Hepatocyte (in vitro differentiated cells): ENCODE data around the gene TMEM184B. TPM values are rescaled to one million over a fixed set of nuclear protein-coding genes. Genes with fewer than 3 reads are reported as not detected.

Source experiments
- DNase-seq: peaks from one replicate; pipeline ENCODE4 v3.0.0-alpha.2; 2016; ENCODE audit warnings: low spot score
- H2AFZ ChIP-seq: fragments of 200-600 bp; sonication (generic); 2 replicates; pipeline ENCODE4 v1.6.0; 2016; ENCODE audit warnings: antibody characterized with exemption, mild to moderate bottlenecking
- H3K27ac ChIP-seq: fragments of 200-600 bp; sonication (generic); 2 replicates; pipeline ENCODE4 v1.5.1; 2016; ENCODE audit warnings: mild to moderate bottlenecking
- H3K27me3 ChIP-seq: fragments of 200-600 bp; sonication (generic); 2 replicates; pipeline ENCODE4 v1.6.1; 2016
- H3K36me3 ChIP-seq: fragments of 200-600 bp; sonication (generic); replicated peaks from 2 replicates; pipeline ENCODE4 v1.5.1; 2016; ENCODE audit warnings: low read depth; ENCODE audit not compliant: insufficient read depth
- H3K4me1 ChIP-seq: fragments of 200-600 bp; sonication (generic); 2 replicates; pipeline ENCODE4 v1.5.1; 2016; ENCODE audit warnings: mild to moderate bottlenecking, moderate library complexity; ENCODE audit not compliant: insufficient read depth
- H3K4me2 ChIP-seq: fragments of 200-600 bp; sonication (generic); 2 replicates; pipeline ENCODE4 v1.6.0; 2016
- H3K4me3 ChIP-seq: fragments of 200-600 bp; sonication (generic); 2 replicates; pipeline ENCODE4 v1.5.1; 2016; ENCODE audit warnings: mild to moderate bottlenecking
- H3K79me2 ChIP-seq: fragments of 200-600 bp; sonication (generic); 2 replicates; pipeline ENCODE4 v1.6.0; 2017; ENCODE audit warnings: mild to moderate bottlenecking
- H3K9me2 ChIP-seq: fragments of 200-600 bp; sonication (generic); replicated peaks from 2 replicates; pipeline ENCODE4 v1.6.0; 2017; ENCODE audit warnings: mild to moderate bottlenecking; ENCODE audit not compliant: insufficient read depth
- H3K9me3 ChIP-seq: fragments of 200-600 bp; sonication (generic); 2 replicates; pipeline ENCODE4 v1.5.1; 2016; ENCODE audit warnings: low read depth, mild to moderate bottlenecking
- H4K20me1 ChIP-seq: fragments of 200-600 bp; sonication (generic); 2 replicates; pipeline ENCODE4 v1.6.0; 2016; ENCODE audit warnings: mild to moderate bottlenecking; ENCODE audit not compliant: insufficient read depth, poor library complexity, severe bottlenecking
- EZH2 ChIP-seq: fragments of 200-600 bp; sonication (generic); IDR thresholded peaks from 2 replicates; pipeline ENCODE4 v1.6.1; 2016; ENCODE audit warnings: antibody characterized with exemption, mild to moderate bottlenecking, borderline replicate concordance
- EZH2phosphoT487 ChIP-seq: fragments of 200-600 bp; sonication (generic); IDR thresholded peaks from one replicate; pipeline ENCODE4 v1.6.1; 2018; ENCODE audit warnings: antibody characterized with exemption, mild to moderate bottlenecking, low read depth, moderate library complexity; ENCODE audit not compliant: unreplicated experiment, severe bottlenecking
- WGBS: methylation state at CpG from one replicate; pipeline ENCODE4 v1.1.6; 2016; ENCODE audit warnings: low lambda C conversion rate; ENCODE audit errors: missing lambda C conversion rate; 5-methylcytosine and 5-hydroxymethylcytosine counted together
- polyA plus RNA-seq: library from polyadenylated mRNA; unstranded; fragments of >200 nt; fragmentation: Nextera tagmentation; extraction: Ambion mirVana; gene quantifications from 2 replicates; pipeline ENCODE4 v1.2.1, GENCODE V29; 2016
- total RNA-seq: library from RNA; depleted of rRNA; stranded (reverse); fragments of >200 nt; gene quantifications from 2 replicates; pipeline ENCODE4 v1.2.3, GENCODE V29; 2014
- TF ChIP-seq, protein P1 (sequence below): fragments of 200-600 bp; sonication (generic); IDR thresholded peaks from 2 replicates; pipeline ENCODE4 v1.5.1; 2016; ENCODE audit warnings: antibody characterized with exemption, mild to moderate bottlenecking; ENCODE audit not compliant: poor library complexity

TMEM184B gene
- total and polyA plus RNA-seq, 2 experiments from 2014 or later: 58.2 to 102 TPM

DNA sequence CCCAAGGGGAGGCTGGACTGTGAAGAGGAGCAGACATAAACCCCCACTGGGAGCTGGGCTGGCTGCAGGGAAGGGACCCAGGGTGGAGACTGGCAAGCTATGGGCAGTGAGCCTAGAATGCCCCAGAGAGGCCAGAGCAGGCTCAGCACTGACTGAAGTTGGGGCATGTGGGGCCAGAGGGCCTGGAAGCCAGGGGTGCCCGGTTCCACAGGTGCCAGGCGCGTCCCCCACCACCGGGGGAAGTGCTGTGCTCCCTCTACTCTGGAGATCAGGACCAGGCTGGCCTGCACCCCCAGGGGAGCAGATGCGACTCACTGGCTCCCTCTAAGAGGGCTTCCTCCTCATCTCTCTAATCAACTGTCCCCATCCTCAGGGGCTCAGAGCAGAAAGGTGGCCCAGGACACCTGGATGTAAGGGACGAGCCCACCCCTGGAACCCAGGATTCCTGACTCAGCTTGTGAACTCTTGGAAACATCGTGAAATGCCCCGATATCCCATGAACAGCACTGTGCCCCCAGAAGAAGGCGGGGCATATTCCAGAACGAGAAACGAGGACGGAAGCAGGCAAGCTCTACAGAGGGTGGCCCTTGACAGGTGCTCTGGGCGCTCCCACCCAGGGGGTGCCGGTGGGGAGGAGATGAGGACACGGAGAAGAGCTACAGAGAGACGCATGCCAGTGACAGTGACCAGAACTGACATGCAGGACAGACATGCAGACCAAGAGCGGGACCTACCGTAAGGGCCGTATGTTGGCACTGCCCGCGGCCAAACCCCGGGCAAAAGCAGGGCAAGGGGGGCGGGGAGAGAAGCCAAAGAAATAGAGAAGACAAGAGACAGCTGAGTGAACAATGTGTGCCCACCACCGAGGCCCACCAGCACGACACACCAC, 50.7 kb downstream of the TMEM184B start:
- Histone ChIP-seq H3K9me2 (no peaks in the 10 kb centered on the region), H3K9me3 (no peaks in the 10 kb centered on the region), H3K36me3 (no peaks in the 10 kb centered on the region), H3K27ac (no peak overlapping the region), H3K4me3 (no peak overlapping the region), H2AFZ (no peak overlapping the region), H3K79me2 (no peaks in the 10 kb centered on the region), H3K27me3 (no peaks in the 10 kb centered on the region), H4K20me1 (no peaks in the 10 kb centered on the region), H3K4me1 (peaks cover 21% of the 10 kb centered on the region), H3K4me2 (no peak overlapping the region)
- TF ChIP-seq EZH2phosphoT487 (no peak), EZH2 (no peak)
- TF ChIP-seq, protein P1, sequence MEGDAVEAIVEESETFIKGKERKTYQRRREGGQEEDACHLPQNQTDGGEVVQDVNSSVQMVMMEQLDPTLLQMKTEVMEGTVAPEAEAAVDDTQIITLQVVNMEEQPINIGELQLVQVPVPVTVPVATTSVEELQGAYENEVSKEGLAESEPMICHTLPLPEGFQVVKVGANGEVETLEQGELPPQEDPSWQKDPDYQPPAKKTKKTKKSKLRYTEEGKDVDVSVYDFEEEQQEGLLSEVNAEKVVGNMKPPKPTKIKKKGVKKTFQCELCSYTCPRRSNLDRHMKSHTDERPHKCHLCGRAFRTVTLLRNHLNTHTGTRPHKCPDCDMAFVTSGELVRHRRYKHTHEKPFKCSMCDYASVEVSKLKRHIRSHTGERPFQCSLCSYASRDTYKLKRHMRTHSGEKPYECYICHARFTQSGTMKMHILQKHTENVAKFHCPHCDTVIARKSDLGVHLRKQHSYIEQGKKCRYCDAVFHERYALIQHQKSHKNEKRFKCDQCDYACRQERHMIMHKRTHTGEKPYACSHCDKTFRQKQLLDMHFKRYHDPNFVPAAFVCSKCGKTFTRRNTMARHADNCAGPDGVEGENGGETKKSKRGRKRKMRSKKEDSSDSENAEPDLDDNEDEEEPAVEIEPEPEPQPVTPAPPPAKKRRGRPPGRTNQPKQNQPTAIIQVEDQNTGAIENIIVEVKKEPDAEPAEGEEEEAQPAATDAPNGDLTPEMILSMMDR: no peak
- WGBS: 95% methylated on average over 25 of the region's 25 CpGs
- DNase-seq: no peak

DNA sequence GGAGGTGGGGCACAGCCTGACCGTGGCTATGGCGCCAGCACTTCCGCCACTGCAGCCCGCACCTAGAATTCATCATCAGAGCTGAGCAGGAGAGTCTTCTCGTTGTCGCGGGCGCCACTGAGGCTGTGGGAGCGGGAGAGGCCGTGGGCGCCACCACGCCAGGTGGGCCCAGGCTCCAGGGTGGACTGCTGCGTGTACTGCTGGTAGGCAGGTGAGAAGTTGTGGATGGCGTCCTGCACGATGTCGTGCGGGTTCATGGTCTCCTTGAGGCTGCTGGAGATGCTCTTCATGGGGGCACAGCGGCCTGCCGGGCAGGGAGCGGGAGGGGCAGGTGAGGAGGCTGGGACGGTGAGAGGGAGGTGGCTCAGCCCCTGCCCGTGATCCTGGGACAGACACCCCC, 51.4 kb downstream of the TMEM184B start:
- Histone ChIP-seq H3K9me3 (no peaks in the 10 kb centered on the region), H3K79me2 (no peaks in the 10 kb centered on the region), H3K36me3 (no peaks in the 10 kb centered on the region), H3K9me2 (no peaks in the 10 kb centered on the region), H2AFZ (no peak overlapping the region), H3K4me3 (no peak overlapping the region), H3K27ac (no peak overlapping the region), H3K4me2 (no peak overlapping the region), H3K27me3 (no peaks in the 10 kb centered on the region), H4K20me1 (no peaks in the 10 kb centered on the region), H3K4me1 (peaks cover 21% of the 10 kb centered on the region)
- TF ChIP-seq EZH2phosphoT487 (no peak), EZH2 (no peak)
- TF ChIP-seq, protein P1: no peak
- 96% methylated on average over 22 of the region's 22 CpGs for WGBS
- DNase-seq: no peak

DNA sequence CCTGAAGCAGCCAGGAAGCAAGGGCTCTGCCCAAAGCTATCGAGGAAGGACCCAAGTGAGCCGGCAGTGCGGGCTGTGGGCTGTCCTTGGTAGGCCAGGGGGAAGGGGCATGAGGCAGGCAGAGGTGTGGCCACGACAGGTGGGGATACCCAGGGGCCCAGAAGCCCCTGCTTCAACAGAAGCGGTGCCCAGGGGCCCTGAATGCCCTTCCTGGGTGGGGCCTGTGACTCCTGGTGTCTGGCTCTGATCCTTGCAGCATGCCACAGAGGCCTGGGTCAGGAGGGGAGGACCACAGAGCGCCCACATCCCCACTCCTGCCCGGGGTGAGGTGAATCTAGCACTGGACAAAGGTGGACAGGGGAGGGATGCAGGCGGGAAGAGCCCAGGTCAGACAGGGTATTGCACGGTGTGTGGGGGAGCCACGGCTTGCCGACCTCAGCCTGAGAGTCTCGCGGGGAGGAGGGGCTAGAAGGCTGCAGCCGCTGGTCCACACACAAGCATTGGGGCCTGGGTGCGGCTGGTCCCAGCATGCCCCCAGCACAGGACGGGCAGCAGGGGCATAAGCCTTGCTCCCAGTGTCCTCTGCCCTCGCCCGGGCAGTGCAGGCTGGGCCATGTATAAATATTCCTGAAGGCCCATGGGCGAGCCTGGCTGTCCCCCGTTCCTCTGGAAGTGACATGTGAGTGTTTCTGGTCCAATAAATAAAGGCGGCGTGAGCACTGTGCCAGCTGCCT, 52.0 kb downstream of the TMEM184B start:
- TF ChIP-seq EZH2phosphoT487 (no peak), EZH2 (no peak)
- TF ChIP-seq, protein P1: no peak
- H3K4me2 ChIP-seq: no peak overlapping the region
- no peaks in the 10 kb centered on the region for H3K9me3 ChIP-seq
- no peak overlapping the region for H3K4me3 ChIP-seq
- H3K27me3 ChIP-seq: no peaks in the 10 kb centered on the region
- no peaks in the 10 kb centered on the region for H4K20me1 ChIP-seq
- WGBS: 90% methylated on average over 21 of the region's 22 CpGs
- no peaks in the 10 kb centered on the region for H3K36me3 ChIP-seq
- no peak overlapping the region for H2AFZ ChIP-seq
- H3K9me2 ChIP-seq: no peaks in the 10 kb centered on the region
- no peaks in the 10 kb centered on the region for H3K79me2 ChIP-seq
- peaks cover 21% of the 10 kb centered on the region for H3K4me1 ChIP-seq
- DNase-seq: no peak
- peak overlapping the region; percentile 99 for H3K27ac ChIP-seq
